Measurements from ENCODE around the gene MRPL33. TPM values are rescaled to one million over a fixed set of nuclear protein-coding genes. Genes with fewer than 3 reads are reported as not detected.

Gene MRPL33
- total RNA-seq (ENCODE audit: low replicate concordance) = 13.1 and 74.1 TPM in 2 replicates

DNA sequence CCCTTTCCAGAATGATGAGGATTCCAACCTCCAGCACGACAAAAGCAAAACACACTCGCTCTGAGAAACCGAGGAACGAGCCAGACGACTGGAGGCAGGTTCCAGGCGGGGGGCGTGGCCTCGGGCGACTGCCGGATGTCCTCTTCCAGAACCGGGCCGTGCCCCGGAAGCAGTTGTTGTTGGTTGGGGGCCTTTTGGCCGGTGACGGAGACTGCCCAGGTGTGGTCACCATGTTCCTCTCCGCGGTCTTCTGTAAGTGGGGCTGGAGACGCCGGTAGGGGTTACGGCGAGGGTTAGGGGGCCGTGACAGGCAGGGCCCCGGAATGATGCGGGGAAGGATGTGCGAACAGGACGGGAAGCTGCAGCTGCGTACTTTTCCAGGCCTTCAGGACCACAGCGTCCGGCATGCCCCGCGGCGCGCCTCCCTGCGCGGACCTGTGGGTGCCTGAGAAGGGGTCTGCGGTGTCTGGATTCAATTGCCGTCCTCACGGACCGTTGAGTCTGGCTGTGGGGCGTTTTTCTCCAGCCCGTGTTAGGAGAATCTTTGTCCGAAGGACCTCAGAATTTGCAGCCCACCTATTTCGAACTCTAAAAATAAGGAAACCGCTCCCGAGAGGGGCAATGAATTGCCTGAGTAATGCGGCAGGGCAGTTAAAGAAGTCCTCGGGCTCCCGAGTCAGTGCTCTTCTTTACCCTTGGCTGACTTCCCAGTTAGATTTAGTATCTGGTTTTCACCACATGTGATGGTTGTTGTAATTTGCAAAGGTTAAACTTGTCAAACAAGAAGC, at the start of gene MRPL33:
TSS of gene MRPL33 (plus strand) at position 172 of the 788 bp plus-strand sequence. CDS start at position 231, 59 bp downstream.

Other genes starting within 250 kb of the MRPL33 start
- gene ZNF512, start 188.7 kb upstream of the MRPL33 start, total RNA-seq (ENCODE audit: low replicate concordance) = 7.8 and 16.3 TPM in 2 replicates
- gene CCDC121, start 142.7 kb upstream of the MRPL33 start, total RNA-seq (ENCODE audit: low replicate concordance) = 2.1 and 2.4 TPM in 2 replicates
- gene GPN1, start 142.7 kb upstream of the MRPL33 start, total RNA-seq (ENCODE audit: low replicate concordance) = 29.0 and 30.4 TPM in 2 replicates
- gene SUPT7L, start 108.1 kb upstream of the MRPL33 start, total RNA-seq (ENCODE audit: low replicate concordance) = 14.4 and 17.9 TPM in 2 replicates
- gene SLC4A1AP, start 107.8 kb upstream of the MRPL33 start, total RNA-seq (ENCODE audit: low replicate concordance) = 20.0 and 24.1 TPM in 2 replicates
- gene RBKS, start 118.7 kb downstream of the MRPL33 start, total RNA-seq (ENCODE audit: low replicate concordance) = 1.4 and 3.0 TPM in 2 replicates
- 12.9 and 14.2 TPM in 2 replicates for gene BABAM2, start 119.0 kb downstream of the MRPL33 start, total RNA-seq (ENCODE audit: low replicate concordance)

All from smooth muscle cell of the coronary artery (primary cell).